PFSK-1 (cell line): ENCODE results near the gene XPO1.

Experiments
- FOXP2 ChIP-seq: optimal IDR thresholded peaks from 2 replicates; pipeline ENCODE3; 2011; ENCODE audit warnings: borderline replicate concordance, control low read depth, inconsistent platforms; ENCODE audit not compliant: insufficient read depth; ENCODE audit errors: extremely low read length, extremely low read depth
- POLR2AphosphoS5 ChIP-seq: IDR thresholded peaks from 2 replicates; pipeline ENCODE4 v1.6.1; 2012; ENCODE audit warnings: low read depth, mild to moderate bottlenecking, control low read depth, low read length, moderate library complexity
- SIN3A ChIP-seq: IDR thresholded peaks from 2 replicates; pipeline ENCODE4 v1.6.1; 2012; ENCODE audit warnings: mild to moderate bottlenecking, low read length, moderate library complexity, borderline replicate concordance; ENCODE audit not compliant: insufficient read depth
- TAF1 ChIP-seq: IDR thresholded peaks from 2 replicates; pipeline ENCODE4 v1.6.1; 2012; ENCODE audit warnings: low read length, control low read depth, borderline replicate concordance; ENCODE audit not compliant: insufficient read depth
- TF ChIP-seq, protein P1 (sequence below), 2 experiments: IDR thresholded peaks; 2 replicates each; pipeline versions ENCODE4 v1.6.1 to v1.8.0; 2011 to 2012; ENCODE audit warnings: low read depth in 2 of 2, low read length in 2 of 2, control low read depth in 1 of 2, inconsistent platforms in 1 of 2, mild to moderate bottlenecking in 1 of 2, moderate library complexity in 1 of 2; ENCODE audit not compliant: insufficient read depth in 1 of 2

Gene XPO1

DNA sequence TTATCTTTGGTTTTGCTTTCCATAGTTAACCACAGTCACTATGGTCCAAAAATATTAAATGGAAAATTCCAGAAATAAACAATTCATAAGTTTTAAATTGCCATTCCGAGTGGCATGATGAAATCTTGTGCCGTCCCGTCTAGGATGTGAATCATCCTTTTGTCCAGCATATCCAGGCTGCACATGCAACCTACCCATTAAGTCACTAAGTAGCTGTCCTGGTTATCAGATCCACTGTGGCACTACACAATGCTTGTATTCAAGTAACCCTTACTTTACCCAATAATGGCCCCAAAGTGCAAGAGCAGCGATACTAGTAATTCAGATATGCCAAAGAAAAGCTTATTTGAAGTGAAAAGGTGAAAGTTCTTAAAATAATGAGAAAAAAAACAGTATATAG, 78.0 kb downstream of the XPO1 start:
- TF ChIP-seq, protein P1, sequence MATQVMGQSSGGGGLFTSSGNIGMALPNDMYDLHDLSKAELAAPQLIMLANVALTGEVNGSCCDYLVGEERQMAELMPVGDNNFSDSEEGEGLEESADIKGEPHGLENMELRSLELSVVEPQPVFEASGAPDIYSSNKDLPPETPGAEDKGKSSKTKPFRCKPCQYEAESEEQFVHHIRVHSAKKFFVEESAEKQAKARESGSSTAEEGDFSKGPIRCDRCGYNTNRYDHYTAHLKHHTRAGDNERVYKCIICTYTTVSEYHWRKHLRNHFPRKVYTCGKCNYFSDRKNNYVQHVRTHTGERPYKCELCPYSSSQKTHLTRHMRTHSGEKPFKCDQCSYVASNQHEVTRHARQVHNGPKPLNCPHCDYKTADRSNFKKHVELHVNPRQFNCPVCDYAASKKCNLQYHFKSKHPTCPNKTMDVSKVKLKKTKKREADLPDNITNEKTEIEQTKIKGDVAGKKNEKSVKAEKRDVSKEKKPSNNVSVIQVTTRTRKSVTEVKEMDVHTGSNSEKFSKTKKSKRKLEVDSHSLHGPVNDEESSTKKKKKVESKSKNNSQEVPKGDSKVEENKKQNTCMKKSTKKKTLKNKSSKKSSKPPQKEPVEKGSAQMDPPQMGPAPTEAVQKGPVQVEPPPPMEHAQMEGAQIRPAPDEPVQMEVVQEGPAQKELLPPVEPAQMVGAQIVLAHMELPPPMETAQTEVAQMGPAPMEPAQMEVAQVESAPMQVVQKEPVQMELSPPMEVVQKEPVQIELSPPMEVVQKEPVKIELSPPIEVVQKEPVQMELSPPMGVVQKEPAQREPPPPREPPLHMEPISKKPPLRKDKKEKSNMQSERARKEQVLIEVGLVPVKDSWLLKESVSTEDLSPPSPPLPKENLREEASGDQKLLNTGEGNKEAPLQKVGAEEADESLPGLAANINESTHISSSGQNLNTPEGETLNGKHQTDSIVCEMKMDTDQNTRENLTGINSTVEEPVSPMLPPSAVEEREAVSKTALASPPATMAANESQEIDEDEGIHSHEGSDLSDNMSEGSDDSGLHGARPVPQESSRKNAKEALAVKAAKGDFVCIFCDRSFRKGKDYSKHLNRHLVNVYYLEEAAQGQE (IDR thresholded peaks at IDR 0.05; ENCODE audit: insufficient read depth in 1 of 2, low read depth in 2 of 2, low read length in 2 of 2) = no peak
- no peak for TF ChIP-seq TAF1
- TF ChIP-seq POLR2AphosphoS5 = no peak
- TF ChIP-seq FOXP2 = no peak

DNA sequence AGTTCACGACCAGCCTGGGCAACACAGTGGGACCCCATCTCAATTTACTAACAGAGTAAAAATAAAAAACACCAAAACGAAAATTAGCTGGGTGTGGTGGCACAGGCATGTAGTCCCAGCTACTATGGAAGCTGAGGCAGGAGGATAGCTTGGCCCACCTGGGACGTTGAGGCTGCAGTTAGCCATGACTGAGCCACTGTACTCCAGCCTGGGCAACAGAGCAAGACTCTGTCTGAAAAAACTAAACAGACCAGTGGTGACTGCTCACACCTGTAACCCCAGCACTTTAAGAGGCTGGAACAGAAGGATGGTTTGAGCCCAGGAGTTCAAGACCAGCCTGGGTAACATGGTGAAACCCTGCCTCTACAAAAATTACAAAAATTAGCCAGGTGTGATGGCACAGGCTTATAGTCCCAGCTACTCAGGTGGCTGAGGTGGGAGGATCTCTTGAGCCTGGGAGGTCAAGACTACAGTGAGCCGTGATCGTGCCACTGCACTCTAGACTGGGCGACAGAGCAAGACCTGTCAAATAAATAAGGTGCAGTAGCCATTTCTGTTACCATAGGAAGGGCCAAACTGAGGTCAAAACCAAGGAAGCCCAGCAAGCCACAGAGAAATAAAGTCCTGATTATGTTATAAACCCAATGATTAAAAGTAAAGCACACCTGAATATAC, 81.3 kb downstream of the XPO1 start:
- TF ChIP-seq, protein P1 (IDR thresholded peaks at IDR 0.05; ENCODE audit: insufficient read depth in 1 of 2, low read depth in 2 of 2, low read length in 2 of 2) = no peak
- TF ChIP-seq FOXP2 (no peak), SIN3A (no peak), POLR2AphosphoS5 (no peak), TAF1 (no peak)

DNA sequence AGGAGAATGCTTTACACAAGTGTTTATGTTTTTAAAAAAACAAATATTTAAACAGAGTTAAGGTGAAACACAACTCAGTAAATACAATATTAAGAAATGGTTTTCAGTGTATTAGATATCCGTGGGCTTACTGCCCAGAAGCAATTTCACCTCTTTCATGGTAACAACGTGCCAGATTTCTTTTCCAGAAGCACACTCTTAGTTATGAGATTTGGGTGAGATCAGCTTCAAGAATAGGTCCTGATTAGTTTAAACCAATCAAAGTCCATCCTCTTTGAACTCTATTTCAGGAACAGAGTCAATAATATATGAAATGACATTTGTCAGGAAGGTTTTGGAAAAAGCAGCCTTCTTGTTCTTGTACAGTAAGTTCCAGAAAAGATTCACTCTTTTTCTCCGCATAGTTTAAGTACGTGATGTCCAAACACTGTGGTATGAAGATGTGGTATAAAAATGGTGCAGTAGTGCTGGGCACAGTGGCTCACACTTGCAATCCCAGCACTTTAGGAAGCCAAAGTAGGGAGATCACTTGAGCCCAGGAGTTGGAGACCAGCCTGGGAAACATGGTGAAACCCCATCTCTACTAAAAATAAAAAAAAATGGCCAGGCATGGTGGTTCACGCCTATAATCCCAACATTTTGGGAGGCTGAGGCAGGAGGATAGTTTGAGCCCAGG, 81.9 kb downstream of the XPO1 start:
- TF ChIP-seq FOXP2 (no peak), POLR2AphosphoS5 (no peak), SIN3A (no peak), TAF1 (no peak)
- TF ChIP-seq, protein P1 (IDR thresholded peaks at IDR 0.05; ENCODE audit: insufficient read depth in 1 of 2, low read depth in 2 of 2, low read length in 2 of 2) = no peak

DNA sequence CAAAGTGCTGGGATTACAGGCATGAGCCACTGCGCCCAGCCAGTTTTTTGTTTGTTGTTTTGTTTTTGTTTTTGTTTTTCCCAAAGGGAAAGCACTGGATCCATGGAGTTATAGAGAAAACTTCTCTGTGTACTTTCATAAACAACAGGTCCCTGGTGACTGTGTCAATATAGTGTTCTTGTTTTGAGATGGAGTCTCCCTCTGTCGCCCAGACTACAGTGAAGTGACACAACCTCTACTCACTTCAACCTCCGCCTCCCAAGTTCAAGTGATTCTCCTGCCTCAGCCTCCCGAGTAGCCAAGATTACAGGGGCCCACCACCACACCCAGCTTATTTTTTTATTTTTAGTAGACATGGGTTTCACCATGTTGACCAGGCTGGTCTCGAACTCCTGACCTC, 83.8 kb downstream of the XPO1 start:
- TF ChIP-seq SIN3A (no peak), FOXP2 (no peak), TAF1 (no peak), POLR2AphosphoS5 (no peak)
- TF ChIP-seq, protein P1 (IDR thresholded peaks at IDR 0.05; ENCODE audit: insufficient read depth in 1 of 2, low read depth in 2 of 2, low read length in 2 of 2) = no peak
